Upper lobe of left lung (tissue), 4 donors: ENCODE measurements around the gene RPP25.
A peak's percentile ranks its signal among the peaks of the same experiment; 100 is the strongest.

ENCODE experiments used
- CTCF ChIP-seq, 6 experiments: fragments of 450-650 bp in 4 of 6; fragments of 200-600 bp in 2 of 6; sonication (generic) in 2 of 6; IDR thresholded peaks; one replicate each; pipeline ENCODE4 v1.5.1; 2016 to 2019; ENCODE audit warnings: antibody characterized with exemption in 6 of 6
- EP300 ChIP-seq, 4 donors: sonication (generic); formaldehyde crosslinking; IDR thresholded peaks; one replicate each; pipeline ENCODE4 v1.5.1; 2017; ENCODE audit warnings: antibody characterized with exemption in 4 of 4, control low read depth in 2 of 4
- POLR2A ChIP-seq, 4 donors: fragments of 450-650 bp; IDR thresholded peaks; one replicate each; pipeline ENCODE4 v1.5.1; 2016 to 2017; ENCODE audit warnings: antibody characterized with exemption in 4 of 4, mild to moderate bottlenecking in 2 of 4
- POLR2AphosphoS5 ChIP-seq, 2 donors: sonication (generic); formaldehyde crosslinking; IDR thresholded peaks; one replicate each; pipeline ENCODE4 v1.5.1; 2017; ENCODE audit warnings: antibody characterized with exemption in 2 of 2

GRCh38 chr15:74958320-74958907 lies 1.8 kb upstream of the RPP25 start:
- peak; percentile 19 to 74 (median 48) for TF ChIP-seq CTCF (IDR thresholded peaks at IDR 0.05)
- no peak for TF ChIP-seq EP300 (IDR thresholded peaks at IDR 0.05)
- peak; percentile 17 to 36 for TF ChIP-seq POLR2AphosphoS5 (IDR thresholded peaks at IDR 0.05)
- peak in 1 of 4 donors; percentile 33 for TF ChIP-seq POLR2A (IDR thresholded peaks at IDR 0.05)
